GM23248 (cell line): ENCODE measurements around the gene FCRL2. TPM values are rescaled to one million over a fixed set of nuclear protein-coding genes. Genes with fewer than 3 reads are reported as not detected.

ENCODE experiments used
- DNase-seq: peaks from one replicate; pipeline ENCODE4 v3.0.0-alpha.2; 2015
- H2AFZ ChIP-seq: fragments of 200-600 bp; sonication (generic); 2 replicates; pipeline ENCODE4 v1.6.1; 2016; ENCODE audit warnings: antibody characterized with exemption
- H3F3A ChIP-seq: fragments of 200-600 bp; sonication (generic); 2 replicates; pipeline ENCODE4 v1.6.1; 2016; ENCODE audit warnings: mild to moderate bottlenecking, antibody characterized with exemption, mixed run types; ENCODE audit not compliant: insufficient read depth
- H3K27ac ChIP-seq: fragments of 200-600 bp; sonication (generic); 2 replicates; pipeline ENCODE4 v1.5.1; 2016; ENCODE audit warnings: mild to moderate bottlenecking
- H3K27me3 ChIP-seq: fragments of 200-600 bp; sonication (generic); replicated peaks from 2 replicates; pipeline ENCODE4 v1.6.1; 2016; ENCODE audit warnings: mild to moderate bottlenecking; ENCODE audit not compliant: insufficient read depth
- H3K36me3 ChIP-seq: fragments of 200-600 bp; sonication (generic); 2 replicates; pipeline ENCODE4 v1.6.1; 2016; ENCODE audit warnings: low read depth, mild to moderate bottlenecking
- H3K4me1 ChIP-seq: fragments of 200-600 bp; sonication (generic); 2 replicates; pipeline ENCODE4 v1.6.1; 2016; ENCODE audit warnings: mild to moderate bottlenecking; ENCODE audit not compliant: insufficient read depth
- H3K4me2 ChIP-seq: fragments of 200-600 bp; sonication (generic); one replicate; pipeline ENCODE4 v1.6.1; 2016; ENCODE audit warnings: mild to moderate bottlenecking; ENCODE audit not compliant: unreplicated experiment
- H3K4me3 ChIP-seq: fragments of 200-600 bp; sonication (generic); 2 replicates; pipeline ENCODE4 v1.5.1; 2016; ENCODE audit warnings: mild to moderate bottlenecking
- H3K79me2 ChIP-seq: fragments of 200-600 bp; sonication (generic); 2 replicates; pipeline ENCODE4 v1.6.1; 2016; ENCODE audit warnings: mild to moderate bottlenecking; ENCODE audit not compliant: insufficient read depth
- H3K9ac ChIP-seq: fragments of 200-600 bp; sonication (generic); 2 replicates; pipeline ENCODE4 v1.6.1; 2016; ENCODE audit warnings: mild to moderate bottlenecking
- H3K9me2 ChIP-seq: fragments of 200-600 bp; sonication (generic); 2 replicates; pipeline ENCODE4 v1.6.1; 2016; ENCODE audit warnings: mixed run types, mild to moderate bottlenecking, moderate library complexity; ENCODE audit not compliant: insufficient read depth
- H3K9me3 ChIP-seq: fragments of 200-600 bp; sonication (generic); one replicate; pipeline ENCODE4 v1.6.1; 2017; ENCODE audit warnings: low read depth
- H4K20me1 ChIP-seq: fragments of 200-600 bp; sonication (generic); 2 replicates; pipeline ENCODE4 v1.6.0; 2016; ENCODE audit not compliant: insufficient read depth
- EZH2 ChIP-seq: fragments of 200-600 bp; sonication (generic); IDR thresholded peaks from 2 replicates; pipeline ENCODE4 v1.6.1; 2018; ENCODE audit warnings: antibody characterized with exemption, mild to moderate bottlenecking; ENCODE audit not compliant: insufficient read depth, poor library complexity, severe bottlenecking
- EZH2phosphoT487 ChIP-seq: fragments of 200-600 bp; sonication (generic); IDR thresholded peaks from 2 replicates; pipeline ENCODE4 v1.6.1; 2018; ENCODE audit warnings: antibody characterized with exemption, moderate library complexity, mild to moderate bottlenecking, low read depth; ENCODE audit not compliant: insufficient read depth
- WGBS, 2 experiments: methylation state at CpG; one replicate each; pipeline ENCODE4 v1.1.6; 2015 to 2017; ENCODE audit warnings: low lambda C conversion rate in 2 of 2, low coverage in 1 of 2; ENCODE audit errors: missing lambda C conversion rate in 2 of 2; 5-methylcytosine and 5-hydroxymethylcytosine counted together
- in situ Hi-C: fragments of 300-500 bp; cut with MboI; formaldehyde crosslinking; loops from 2 replicates; pipeline ENCODE4 v1.15.0; 2020
- polyA plus RNA-seq: library from polyadenylated mRNA; unstranded; fragments of >200 nt; fragmentation: Nextera tagmentation; extraction: Ambion mirVana; gene quantifications from 2 replicates; pipeline ENCODE4 v1.2.1, GENCODE V29; 2016
- total RNA-seq: library from RNA; depleted of rRNA; stranded (reverse); fragments of >200 nt; shearing (Covaris generic); gene quantifications from 2 replicates; pipeline ENCODE4 v1.2.3, GENCODE V29; 2014

The FCRL2 gene
- total and polyA plus RNA-seq, 2 experiments from 2014 or later, result not detected

- Histone ChIP-seq H3K4me1 (no peaks in the 10 kb centered on the region), H3K9me3 (no peaks in the 10 kb centered on the region), H4K20me1 (no peaks in the 10 kb centered on the region), H3K4me2 (no peak overlapping the region), H3K27me3 (no peaks in the 10 kb centered on the region), H2AFZ (no peak overlapping the region), H3K27ac (no peak overlapping the region), H3F3A (no peaks in the 10 kb centered on the region), H3K79me2 (no peaks in the 10 kb centered on the region), H3K36me3 (no peaks in the 10 kb centered on the region), H3K9ac (no peak overlapping the region), H3K4me3 (no peak overlapping the region), H3K9me2 (no peaks in the 10 kb centered on the region)
- 33 to 36% methylated on average over 5 of the region's 5 CpGs for WGBS, 2 experiments
- in situ Hi-C loops, result no loop called here
- DNase-seq, result no peak
- no peak for TF ChIP-seq EZH2
- no peak for TF ChIP-seq EZH2phosphoT487
Observed at GRCh38 chr1:157715736-157716135, 61.2 kb downstream of the FCRL2 start.

- no peak overlapping the region for H3K9ac ChIP-seq
- H3K27ac ChIP-seq, result no peak overlapping the region
- H3K4me3 ChIP-seq, result no peak overlapping the region
- no peak overlapping the region for H2AFZ ChIP-seq
- no peak for DNase-seq
- no peaks in the 10 kb centered on the region for H3K9me2 ChIP-seq
- no peaks in the 10 kb centered on the region for H3K79me2 ChIP-seq
- no peak overlapping the region for H3K4me2 ChIP-seq
- H3K9me3 ChIP-seq, result no peaks in the 10 kb centered on the region
- in situ Hi-C loops, result no loop called here
- no peaks in the 10 kb centered on the region for H3F3A ChIP-seq
- H3K36me3 ChIP-seq, result no peaks in the 10 kb centered on the region
- H3K27me3 ChIP-seq, result no peaks in the 10 kb centered on the region
- H3K4me1 ChIP-seq, result no peaks in the 10 kb centered on the region
- TF ChIP-seq EZH2phosphoT487 (no peak), EZH2 (no peak)
- no peaks in the 10 kb centered on the region for H4K20me1 ChIP-seq
Observed at GRCh38 chr1:157711802-157712201, 65.1 kb downstream of the FCRL2 start.

GRCh38 chr1:157704878-157705277 is 72.1 kb downstream of the FCRL2 start:
- Histone ChIP-seq H3K79me2 (no peaks in the 10 kb centered on the region), H3K27me3 (peaks cover 3% of the 10 kb centered on the region; the same call in 1 of the 2 replicates), H3K4me3 (no peak overlapping the region), H3K4me2 (no peak overlapping the region), H3K9ac (no peak overlapping the region), H2AFZ (no peak overlapping the region), H4K20me1 (no peaks in the 10 kb centered on the region), H3K36me3 (no peaks in the 10 kb centered on the region), H3K9me3 (no peaks in the 10 kb centered on the region), H3F3A (no peaks in the 10 kb centered on the region), H3K27ac (no peak overlapping the region), H3K9me2 (no peaks in the 10 kb centered on the region), H3K4me1 (no peaks in the 10 kb centered on the region)
- TF ChIP-seq EZH2phosphoT487 (no peak), EZH2 (no peak)
- in situ Hi-C loops, result no loop called here
- DNase-seq, result no peak

GRCh38 chr1:157703981-157704380 is 73.0 kb downstream of the FCRL2 start:
- Histone ChIP-seq H3K27me3 (peaks cover 9% of the 10 kb centered on the region; the same call in 1 of the 2 replicates), H4K20me1 (no peaks in the 10 kb centered on the region), H3K4me1 (no peaks in the 10 kb centered on the region), H3K9me3 (no peaks in the 10 kb centered on the region), H3K27ac (no peak overlapping the region), H3K4me3 (no peak overlapping the region), H3F3A (no peaks in the 10 kb centered on the region), H3K9me2 (no peaks in the 10 kb centered on the region), H3K4me2 (no peak overlapping the region), H3K36me3 (no peaks in the 10 kb centered on the region), H2AFZ (no peak overlapping the region), H3K79me2 (no peaks in the 10 kb centered on the region), H3K9ac (no peak overlapping the region)
- no peak for TF ChIP-seq EZH2
- TF ChIP-seq EZH2phosphoT487, result no peak
- in situ Hi-C loops, result no loop called here
- no peak for DNase-seq
- WGBS, 2 experiments, result 11 to 21% methylated on average over 4 of the region's 4 CpGs

GRCh38 chr1:157702308-157702825 is 74.6 kb downstream of the FCRL2 start:
- 21 to 23% methylated on average over 5 of the region's 5 CpGs for WGBS, 2 experiments

More at GRCh38 chr1:157702308-157702825, 74.6 kb downstream of the FCRL2 start:
- no peaks in the 10 kb centered on the region for H3K79me2 ChIP-seq
- H3K4me1 ChIP-seq, result no peaks in the 10 kb centered on the region
- TF ChIP-seq EZH2 (no peak), EZH2phosphoT487 (no peak)
- no peak overlapping the region for H2AFZ ChIP-seq
- H4K20me1 ChIP-seq, result no peaks in the 10 kb centered on the region
- in situ Hi-C loops, result no loop called here
- H3K27ac ChIP-seq, result no peak overlapping the region
- H3K27me3 ChIP-seq, result peaks cover 9% of the 10 kb centered on the region; the same call in 1 of the 2 replicates
- H3K9me3 ChIP-seq, result no peaks in the 10 kb centered on the region
- H3K4me2 ChIP-seq, result no peak overlapping the region
- H3K36me3 ChIP-seq, result no peaks in the 10 kb centered on the region
- H3F3A ChIP-seq, result no peaks in the 10 kb centered on the region
- H3K9ac ChIP-seq, result no peak overlapping the region
- DNase-seq, result no peak
- no peaks in the 10 kb centered on the region for H3K9me2 ChIP-seq
- H3K4me3 ChIP-seq, result no peak overlapping the region
